Naive thymus-derived CD8-positive, alpha-beta T cell (primary cell): ENCODE results near the gene TGFBR3L. TPM values are rescaled to one million over a fixed set of nuclear protein-coding genes. Genes with fewer than 3 reads are reported as not detected.
"Not testable (repeated sequence)": the region's sequence is repeated elsewhere in the genome, so short reads cannot be mapped to it uniquely, and the experiment has no call there.

Source experiments
- ATAC-seq, 2 donors: fragments of 150-1000 bp; cut with Tn5 transposase in 1 of 2; sonication (Bioruptor Pico), chemical (Tn5 transposase) in 1 of 2; 1 replicate in 1 of 2; 2 replicates in 1 of 2; pipeline ENCODE4 v1.10.0; 2021; ENCODE audit warnings: mild to moderate bottlenecking in 2 of 2, moderate library complexity in 2 of 2
- POLR2A ChIA-PET: fragments of 350-600 bp; sonication (Branson Sonifier 250); formaldehyde crosslinking; loops from one replicate; lab custom pipeline; 2021; ENCODE audit warnings: antibody characterized with exemption; lab: Charles Lee
- DNase-seq, 10 donors: peaks; one replicate each; pipeline versions ENCODE4 v3.0.0 to v3.0.0-alpha.2; 2020 to 2022
- H3K27ac Mint-ChIP-seq, 10 donors: one replicate each; pipeline ENCODE4 v1.8.0; 2020 to 2022; ENCODE audit warnings: mild to moderate bottlenecking in 10 of 10, mixed read lengths in 10 of 10, moderate library complexity in 4 of 10, inconsistent platforms in 1 of 10
- H3K27me3 Mint-ChIP-seq, 5 donors: one replicate each; pipeline ENCODE4 v1.8.0; 2021 to 2022; ENCODE audit warnings: mixed read lengths in 5 of 5
- H3K36me3 Mint-ChIP-seq, 3 donors: one replicate each; pipeline ENCODE4 v1.8.0; 2020 to 2022; ENCODE audit warnings: mixed read lengths in 3 of 3, mild to moderate bottlenecking in 2 of 3, inconsistent platforms in 1 of 3
- H3K4me1 Mint-ChIP-seq, 4 donors: one replicate each; pipeline ENCODE4 v1.8.0; 2021 to 2022; ENCODE audit warnings: mixed read lengths in 4 of 4
- H3K4me3 Mint-ChIP-seq, 10 donors: one replicate each; pipeline ENCODE4 v1.8.0; 2020 to 2022; ENCODE audit warnings: mild to moderate bottlenecking in 10 of 10, mixed read lengths in 10 of 10, moderate library complexity in 6 of 10, inconsistent platforms in 1 of 10
- H3K9me3 Mint-ChIP-seq, 9 donors: one replicate each; pipeline ENCODE4 v1.8.0; 2020 to 2022; ENCODE audit warnings: mixed read lengths in 9 of 9, mild to moderate bottlenecking in 3 of 9, inconsistent platforms in 1 of 9, moderate library complexity in 1 of 9
- polyA plus RNA-seq, 3 donors: library from polyadenylated mRNA; unstranded; fragments of 300-500 nt; fragmentation: Illumina TruSeq; gene quantifications; one replicate each; pipeline ENCODE4 v1.2.3, GENCODE V29; 2021
- total RNA-seq, 8 experiments: library from RNA in 2 of 8; stranded (reverse) in 2 of 8; gene quantifications; one replicate each; pipeline ENCODE4 v1.2.3 and lab custom pipeline; 2021 to 2026

Gene TGFBR3L
- total and polyA plus RNA-seq, 5 experiments from 2014 or later, result 0.41 to 0.60 (median 0.57) TPM; not detected in 2

DNA sequence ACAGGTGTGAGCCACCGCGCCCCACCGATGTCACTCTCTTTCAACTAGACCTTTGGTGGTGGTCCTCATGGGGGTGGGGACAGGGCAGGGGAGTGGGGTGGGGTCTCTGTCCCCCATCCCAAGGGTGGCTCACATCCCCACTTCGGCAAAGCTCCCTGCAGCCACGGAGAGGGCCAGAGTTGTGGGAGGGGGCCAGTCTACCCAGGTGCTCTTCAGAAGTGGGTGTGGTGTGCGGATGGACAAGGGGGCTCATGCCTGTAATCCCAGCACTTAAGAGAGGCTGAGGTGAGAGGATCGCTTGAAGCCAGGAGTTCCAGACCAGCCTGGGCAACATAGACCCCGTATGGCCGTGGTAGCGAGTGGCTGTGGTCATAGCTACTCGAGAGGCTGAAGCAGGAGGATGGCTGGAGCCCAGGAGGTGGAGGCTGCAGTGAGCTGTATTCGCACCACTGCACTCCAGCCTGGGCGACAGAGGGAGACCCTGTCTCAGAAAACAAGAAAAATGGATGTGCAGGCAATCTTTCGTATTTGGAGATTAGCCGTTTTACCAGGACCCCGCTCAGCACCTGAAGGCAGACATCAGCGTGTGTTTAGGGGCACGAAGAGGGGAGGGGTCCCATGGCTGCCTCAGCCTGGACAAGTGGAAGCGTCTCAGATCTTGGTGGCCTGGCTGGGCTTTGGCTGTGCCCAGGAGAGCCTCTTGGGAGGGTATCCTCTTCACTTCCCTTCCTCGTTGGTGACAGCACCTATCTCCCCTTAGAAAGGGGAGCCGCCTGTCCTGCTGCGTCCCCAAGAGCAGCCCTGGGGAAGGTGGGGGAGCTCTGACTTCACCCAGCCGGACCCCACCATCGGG is 846 bp downstream of the TGFBR3L start:
- peak in 1 of 10 donors; percentile 64 for DNase-seq
- POLR2A ChIA-PET, result interaction anchor here (0.6 to 1.3 kb wide), 6 partner anchors 12 to 46 kb away, joined by 4 to 7 read pairs (median 5); partner anchors contain the start of gene MAP2K7
- Mint-ChIP-seq H3K4me3 (peak overlapping the region; percentile 33 to 77 (median 61)), H3K4me1 (peaks cover 13 to 28% (median 26%) of the 10 kb centered on the region in 4 donors), H3K27me3 (peaks cover 11 to 39% (median 18%) of the 10 kb centered on the region in 5 donors), H3K36me3 (peaks cover 0 to 30% (median 12%) of the 10 kb centered on the region in 3 donors), H3K27ac (peak overlapping the region in 4 of 10 donors; percentile 38 to 57 (median 46)), H3K9me3 (no peaks in the 10 kb centered on the region)
- no peak for ATAC-seq

GRCh38 chr19:7916103-7916954 is 1.7 kb downstream of the TGFBR3L start:
- DNase-seq (peak in 6 of 10 donors; percentile 23 to 50 (median 40)), ATAC-seq (peak; percentile 1 to 3)
- Mint-ChIP-seq H3K4me3 (peak overlapping the region in 9 of 10 donors; percentile 23 to 80 (median 61)), H3K9me3 (no peaks in the 10 kb centered on the region), H3K4me1 (peaks cover 16 to 34% (median 31%) of the 10 kb centered on the region in 4 donors), H3K27ac (peak overlapping the region in 3 of 10 donors; percentile 33 to 51 (median 40)), H3K27me3 (peaks cover 11 to 39% (median 18%) of the 10 kb centered on the region in 5 donors), H3K36me3 (peaks cover 0 to 24% (median 11%) of the 10 kb centered on the region in 3 donors)
- POLR2A ChIA-PET, result interaction anchor here (0.6 to 7.5 kb wide), 9 partner anchors 8 to 52 kb away, joined by 3 to 66 read pairs (median 5); partner anchors contain the start of genes MAP2K7 and TIMM44

DNA sequence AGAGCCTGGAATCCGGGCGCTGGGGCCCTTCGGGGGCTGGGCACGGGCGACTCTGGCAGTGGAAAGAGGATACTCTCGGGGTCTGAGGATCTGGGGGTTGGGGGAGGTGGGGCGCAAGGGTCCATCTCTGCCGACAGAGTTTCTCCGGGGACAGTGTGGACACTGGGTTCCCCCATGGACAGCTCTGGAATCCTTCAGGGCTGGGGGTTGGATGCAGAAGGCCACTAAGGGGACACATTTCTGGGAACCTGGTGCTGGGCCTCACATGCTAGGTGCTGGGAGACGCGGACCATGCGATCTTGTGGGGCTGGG is 2.3 kb downstream of the TGFBR3L start:
- Mint-ChIP-seq H3K27me3 (peaks cover 11 to 39% (median 18%) of the 10 kb centered on the region in 5 donors), H3K9me3 (no peaks in the 10 kb centered on the region), H3K4me1 (peaks cover 18 to 40% (median 36%) of the 10 kb centered on the region in 4 donors), H3K27ac (peak overlapping the region in 1 of 10 donors; percentile 60), H3K36me3 (peaks cover 0 to 20% (median 7%) of the 10 kb centered on the region in 3 donors), H3K4me3 (peak overlapping the region; percentile 62 to 85 (median 79))
- DNase-seq, result no peak
- POLR2A ChIA-PET, result interaction anchor here (0.7 to 7.5 kb wide), 5 partner anchors 8 to 52 kb away, joined by 3 to 66 read pairs (median 5); partner anchors contain the start of gene TIMM44
- no peak for ATAC-seq

GRCh38 chr19:7917267-7918061 is 2.8 kb downstream of the TGFBR3L start:
- H3K27ac Mint-ChIP-seq, result peak overlapping the region in 4 of 10 donors; percentile 43 to 73 (median 60)
- POLR2A ChIA-PET, result interaction anchor here (0.6 to 7.5 kb wide), 7 partner anchors 9 to 299 kb away, joined by 3 to 69 read pairs (median 6); partner anchors contain the start of genes MAP2K7 and TIMM44

GRCh38 chr19:7918062-7918614 is 3.5 kb downstream of the TGFBR3L start:
- DNase-seq, H3K9me3 Mint-ChIP-seq, ATAC-seq: not testable (repeated sequence)
- Mint-ChIP-seq H3K27me3 (peaks cover 11 to 39% (median 18%) of the 10 kb centered on the region in 5 donors), H3K36me3 (peaks cover 0 to 20% (median under 1%) of the 10 kb centered on the region in 3 donors), H3K4me1 (peaks cover 18 to 48% (median 43%) of the 10 kb centered on the region in 4 donors), H3K4me3 (peak overlapping the region; percentile 39 to 65 (median 56)), H3K27ac (peak overlapping the region in 5 of 10 donors; percentile 20 to 73 (median 43))
- POLR2A ChIA-PET, result interaction anchor here (0.6 to 7.5 kb wide), 4 partner anchors 10 to 298 kb away, joined by 6 to 69 read pairs (median 36); partner anchors contain the start of genes MAP2K7 and TIMM44

More at GRCh38 chr19:7917267-7918061, 2.8 kb downstream of the TGFBR3L start:
- peak overlapping the region; percentile 12 to 85 (median 79) for H3K4me3 Mint-ChIP-seq
- peaks cover 0 to 23% (median 4%) of the 10 kb centered on the region in 3 donors for H3K36me3 Mint-ChIP-seq
- H3K27me3 Mint-ChIP-seq, result peaks cover 11 to 39% (median 18%) of the 10 kb centered on the region in 5 donors
- H3K4me1 Mint-ChIP-seq, result peaks cover 18 to 44% (median 41%) of the 10 kb centered on the region in 4 donors
- H3K9me3 Mint-ChIP-seq, result no peaks in the 10 kb centered on the region
- DNase-seq, result peak in 6 of 10 donors; percentile 36 to 56 (median 53)
- peak; percentile 20 to 35 for ATAC-seq

GRCh38 chr19:7918615-7919421 is 4.2 kb downstream of the TGFBR3L start:
- H3K36me3 Mint-ChIP-seq, result peaks cover 0 to 18% (median 0%) of the 10 kb centered on the region in 3 donors
- POLR2A ChIA-PET, result interaction anchor here (0.7 to 7.5 kb wide), 6 partner anchors 10 to 56 kb away, joined by 3 to 69 read pairs (median 21); partner anchors contain the start of genes MAP2K7 and TIMM44
- no peaks in the 10 kb centered on the region for H3K9me3 Mint-ChIP-seq
- H3K27ac Mint-ChIP-seq, result peak overlapping the region in 2 of 10 donors; percentile 33 to 58
- peak overlapping the region in 8 of 10 donors; percentile 60 to 95 (median 86) for H3K4me3 Mint-ChIP-seq
- DNase-seq, result no peak
- ATAC-seq, result no peak
- peaks cover 18 to 50% (median 46%) of the 10 kb centered on the region in 4 donors for H3K4me1 Mint-ChIP-seq
- peaks cover 11 to 39% (median 18%) of the 10 kb centered on the region in 5 donors for H3K27me3 Mint-ChIP-seq

DNA sequence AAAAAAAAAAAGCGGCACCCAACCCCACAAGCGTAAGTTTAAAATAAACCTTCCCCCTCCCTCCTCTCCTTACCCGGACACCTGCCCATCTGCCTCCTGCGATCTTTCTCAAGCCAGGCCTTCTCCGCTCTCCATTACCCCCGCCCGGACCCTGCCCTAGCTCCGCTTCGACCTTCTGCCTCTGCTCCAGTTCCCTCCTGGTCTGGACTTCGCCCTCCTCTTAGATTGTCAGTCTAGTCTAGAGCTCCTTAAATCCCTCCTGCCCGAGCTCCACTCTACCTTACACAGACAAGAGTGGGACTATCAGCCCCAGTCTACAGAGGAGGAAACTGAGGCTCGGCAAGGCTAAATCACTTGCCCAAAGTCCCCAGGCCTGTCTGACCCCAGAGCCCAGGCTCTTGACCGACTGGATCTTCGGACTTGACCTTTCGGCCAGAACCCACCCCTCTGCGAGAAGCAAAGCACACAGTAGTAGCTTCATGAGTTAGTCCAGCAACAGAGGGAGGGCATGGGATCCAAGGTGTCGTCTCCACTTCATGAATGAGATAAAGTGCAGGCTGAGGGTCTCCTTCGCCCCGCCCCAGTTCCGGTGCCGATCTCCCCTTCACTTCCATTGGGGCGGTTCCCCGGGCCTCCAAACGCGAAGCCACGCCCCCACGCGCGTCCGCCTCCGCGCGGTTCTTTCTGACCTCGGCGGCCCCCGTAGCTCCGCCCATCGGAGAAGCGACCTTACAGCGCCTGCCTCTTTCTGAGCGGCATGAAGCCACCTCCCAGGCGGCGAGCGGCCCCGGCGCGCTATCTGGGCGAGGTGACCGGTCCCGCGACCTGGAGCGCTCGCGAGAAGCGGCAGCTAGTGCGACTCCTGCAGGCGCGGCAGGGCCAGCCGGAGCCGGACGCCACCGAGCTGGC is 5.2 kb downstream of the TGFBR3L start, which contains the start of gene SNAPC2:
Gene SNAPC2, plus strand, starts transcription at position 729 of the 909 bp plus-strand sequence. Its CDS starts 29 bp downstream, at position 758.
- Mint-ChIP-seq H3K27ac (peak within 1 kb of the TSS; percentile 41 to 97 (median 92)), H3K27me3 (peaks cover 11 to 33% (median 18%) of the 10 kb centered on the region in 5 donors), H3K36me3 (peaks cover 0 to 14% (median 0%) of the 10 kb centered on the region in 3 donors), H3K4me1 (peaks cover 19 to 50% (median 47%) of the 10 kb centered on the region in 4 donors), H3K9me3 (peaks cover 0 to 2% (median 0%) of the 10 kb centered on the region in 9 donors), H3K4me3 (peak within 1 kb of the TSS; percentile 84 to 95 (median 92))
- POLR2A ChIA-PET, result interaction anchor here (0.7 to 7.5 kb wide), 21 partner anchors 9 to 571 kb away, joined by 3 to 69 read pairs (median 4); partner anchors contain the start of genes ARHGEF18, ELAVL1, MAP2K7 and NDUFA7
- DNase-seq (peak; percentile 92 to 100 (median 97)), ATAC-seq (peak; percentile 70 to 73)

- ATAC-seq (peak; percentile 50 to 61), DNase-seq (peak in 9 of 10 donors; percentile 95 to 100 (median 99))
- Mint-ChIP-seq H3K27me3 (peaks cover 7 to 27% (median 15%) of the 10 kb centered on the region in 5 donors), H3K4me1 (peaks cover 21 to 46% (median 44%) of the 10 kb centered on the region in 4 donors), H3K9me3 (peaks cover 0 to 2% (median 0%) of the 10 kb centered on the region in 9 donors), H3K27ac (peak overlapping the region; percentile 41 to 97 (median 92)), H3K4me3 (peak overlapping the region; percentile 84 to 95 (median 92)), H3K36me3 (peaks cover 0 to 14% (median 0%) of the 10 kb centered on the region in 3 donors)
- POLR2A ChIA-PET, result interaction anchor here (0.6 to 7.5 kb wide), 21 partner anchors 9 to 572 kb away, joined by 3 to 69 read pairs (median 4); partner anchors contain the start of genes ARHGEF18, ELAVL1, MAP2K7 and NDUFA7
These were observed 6.1 kb downstream of the TGFBR3L start for GRCh38 chr19:7920519-7921301.
